ENCODE results near the gene SAYSD1.

Gene SAYSD1

GRCh38 chr6:39095578-39095977 is 19.4 kb downstream of the SAYSD1 start:
- H3K27me3 Mint-ChIP-seq, result peaks cover 14% of the 10 kb centered on the region
- no peak overlapping the region for H3K4me3 Mint-ChIP-seq
- CTCF ChIA-PET, result no interaction called here
- H3K4me1 Mint-ChIP-seq, result peaks cover 4% of the 10 kb centered on the region
- H3K36me3 Mint-ChIP-seq, result no peaks in the 10 kb centered on the region
- H3K27ac Mint-ChIP-seq, result no peak overlapping the region
- no peak for DNase-seq
- H3K9me3 Mint-ChIP-seq, result no peaks in the 10 kb centered on the region

DNA sequence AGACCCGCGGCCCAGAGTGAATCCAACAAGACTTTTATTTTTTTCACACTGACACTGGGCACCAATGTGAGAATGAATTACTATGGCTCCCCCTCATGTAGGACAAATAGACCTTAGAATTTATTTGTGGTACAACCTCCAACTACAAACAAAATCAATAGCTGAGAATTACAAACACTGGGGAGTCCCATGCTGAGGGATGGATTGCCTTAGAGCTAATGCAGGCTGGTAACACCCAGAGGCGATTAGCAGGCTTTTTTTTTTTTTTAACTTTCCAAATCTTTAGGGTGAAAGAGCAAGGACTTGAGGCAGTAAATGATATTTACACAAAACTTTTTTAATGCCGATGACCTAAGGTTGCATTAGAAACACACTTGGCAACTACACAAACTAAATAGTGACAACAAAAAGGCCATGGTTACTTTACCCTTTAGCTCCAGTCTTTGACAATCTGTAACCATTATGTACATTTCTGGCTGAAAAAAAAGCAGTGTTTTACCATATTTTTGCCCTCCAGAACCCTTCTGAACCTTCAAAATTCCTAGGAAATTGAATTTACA is 21.8 kb downstream of the SAYSD1 start:
- H3K4me1 Mint-ChIP-seq, result no peaks in the 10 kb centered on the region
- DNase-seq, result no peak

GRCh38 chr6:39092124-39092523 is 22.9 kb downstream of the SAYSD1 start:
- Mint-ChIP-seq H3K27me3 (peaks cover 41% of the 10 kb centered on the region), H3K27ac (no peak overlapping the region), H3K9me3 (no peaks in the 10 kb centered on the region), H3K4me3 (no peak overlapping the region), H3K4me1 (no peaks in the 10 kb centered on the region), H3K36me3 (no peaks in the 10 kb centered on the region)
- DNase-seq, result no peak
- CTCF ChIA-PET, result interaction anchor here (1.0 to 1.7 kb wide), 3 partner anchors 10 to 219 kb away, joined by 3 to 5 read pairs (median 5); no protein-coding TSS in a partner anchor

More for the DNA sequence above, 21.8 kb downstream of the SAYSD1 start:
- H3K4me3 Mint-ChIP-seq, result no peak overlapping the region
- H3K9me3 Mint-ChIP-seq, result no peaks in the 10 kb centered on the region
- CTCF ChIA-PET, result interaction anchor here (1.1 to 1.7 kb wide), 2 partner anchors 9 kb away, joined by 3 to 5 read pairs; no protein-coding TSS in a partner anchor
- H3K27ac Mint-ChIP-seq, result no peak overlapping the region
- H3K36me3 Mint-ChIP-seq, result no peaks in the 10 kb centered on the region
- H3K27me3 Mint-ChIP-seq, result peaks cover 33% of the 10 kb centered on the region

GRCh38 chr6:39091220-39091619 is 23.8 kb downstream of the SAYSD1 start:
- CTCF ChIA-PET, result interaction anchor here (1.0 to 1.2 kb wide), 3 partner anchors 44 to 218 kb away, joined by 3 to 5 read pairs (median 4); no protein-coding TSS in a partner anchor
- Mint-ChIP-seq H3K27ac (no peak overlapping the region), H3K4me3 (no peak overlapping the region), H3K36me3 (no peaks in the 10 kb centered on the region), H3K9me3 (no peaks in the 10 kb centered on the region), H3K4me1 (no peaks in the 10 kb centered on the region), H3K27me3 (peaks cover 50% of the 10 kb centered on the region)
- DNase-seq, result no peak

GRCh38 chr6:39090036-39090435 is 24.9 kb downstream of the SAYSD1 start:
- H3K27me3 Mint-ChIP-seq, result peaks cover 60% of the 10 kb centered on the region
- CTCF ChIA-PET, result interaction anchor here (1.0 kb wide), 1 partner anchor 217 kb away, joined by 4 read pairs; no protein-coding TSS in a partner anchor
- DNase-seq, result no peak
- no peak overlapping the region for H3K27ac Mint-ChIP-seq
- no peaks in the 10 kb centered on the region for H3K4me1 Mint-ChIP-seq
- no peaks in the 10 kb centered on the region for H3K36me3 Mint-ChIP-seq
- H3K4me3 Mint-ChIP-seq, result no peak overlapping the region
- H3K9me3 Mint-ChIP-seq, result no peaks in the 10 kb centered on the region

DNA sequence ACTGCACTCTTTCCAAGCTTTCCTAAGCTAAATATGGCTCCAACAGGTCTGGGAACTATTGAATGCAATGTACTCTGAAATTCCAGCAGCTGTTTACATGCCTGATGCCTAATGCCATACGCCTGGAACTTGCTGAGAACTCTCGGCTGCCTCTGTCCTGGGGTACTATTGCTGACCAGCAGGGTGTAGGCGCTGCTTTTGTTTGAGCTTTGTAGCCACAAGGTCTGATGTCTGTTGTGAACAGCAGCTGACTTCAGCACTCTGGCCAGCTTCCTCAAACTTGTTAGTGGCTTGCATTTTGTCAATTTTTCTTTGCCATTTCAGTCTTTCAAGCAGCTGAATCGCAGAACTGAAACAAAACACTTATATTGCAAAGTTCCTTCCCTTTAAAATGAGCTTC is 26.7 kb downstream of the SAYSD1 start:
- no peak overlapping the region for H3K27ac Mint-ChIP-seq
- H3K9me3 Mint-ChIP-seq, result no peaks in the 10 kb centered on the region
- H3K4me3 Mint-ChIP-seq, result no peak overlapping the region
- H3K4me1 Mint-ChIP-seq, result no peaks in the 10 kb centered on the region
- no peaks in the 10 kb centered on the region for H3K36me3 Mint-ChIP-seq
- peak; percentile 42 for DNase-seq
- peaks cover 69% of the 10 kb centered on the region for H3K27me3 Mint-ChIP-seq
- CTCF ChIA-PET, result interaction anchor here (0.9 to 3.1 kb wide), 13 partner anchors 10 to 222 kb away, joined by 3 to 17 read pairs (median 4); no protein-coding TSS in a partner anchor

DNA sequence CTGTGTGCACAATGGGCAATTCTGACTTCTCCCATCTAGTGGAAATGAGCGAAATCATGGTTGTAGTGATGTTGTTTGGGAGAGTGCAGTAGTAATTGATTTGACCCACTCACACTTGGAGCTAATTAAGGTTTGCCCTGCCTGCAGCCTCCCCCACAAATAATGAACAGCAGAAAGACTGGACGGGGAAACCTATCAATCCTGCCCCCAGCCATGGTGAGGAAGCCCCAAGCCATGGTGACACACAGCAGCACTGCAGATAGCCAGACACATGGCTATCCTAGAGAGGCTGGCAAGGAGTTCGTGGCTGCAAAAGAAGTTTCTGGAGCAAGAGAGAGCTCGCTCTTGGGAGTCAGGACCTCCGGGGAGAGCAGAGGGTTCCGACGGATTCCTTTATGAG is 27.8 kb downstream of the SAYSD1 start:
- Mint-ChIP-seq H3K36me3 (no peaks in the 10 kb centered on the region), H3K4me3 (no peak overlapping the region), H3K4me1 (no peaks in the 10 kb centered on the region), H3K27me3 (peaks cover 68% of the 10 kb centered on the region), H3K27ac (no peak overlapping the region), H3K9me3 (no peaks in the 10 kb centered on the region)
- CTCF ChIA-PET, result interaction anchor here (1.5 to 3.1 kb wide), 3 partner anchors 22 to 215 kb away, joined by 3 to 17 read pairs (median 6); no protein-coding TSS in a partner anchor
- no peak for DNase-seq

GRCh38 chr6:39086711-39087110 is 28.3 kb downstream of the SAYSD1 start:
- DNase-seq, result no peak
- H3K27me3 Mint-ChIP-seq, result peaks cover 66% of the 10 kb centered on the region
- CTCF ChIA-PET, result interaction anchor here (1.5 to 3.1 kb wide), 2 partner anchors 23 to 79 kb away, joined by 3 to 17 read pairs; no protein-coding TSS in a partner anchor
- H3K9me3 Mint-ChIP-seq, result no peaks in the 10 kb centered on the region
- no peaks in the 10 kb centered on the region for H3K4me1 Mint-ChIP-seq
- no peak overlapping the region for H3K27ac Mint-ChIP-seq
- H3K36me3 Mint-ChIP-seq, result no peaks in the 10 kb centered on the region
- H3K4me3 Mint-ChIP-seq, result no peak overlapping the region

- H3K27me3 Mint-ChIP-seq, result peaks cover 66% of the 10 kb centered on the region
- CTCF ChIA-PET, result interaction anchor here (1.5 to 3.1 kb wide), 2 partner anchors 23 to 80 kb away, joined by 3 to 17 read pairs; no protein-coding TSS in a partner anchor
- H3K27ac Mint-ChIP-seq, result no peak overlapping the region
- no peak for DNase-seq
- H3K4me3 Mint-ChIP-seq, result no peak overlapping the region
- no peaks in the 10 kb centered on the region for H3K36me3 Mint-ChIP-seq
- no peaks in the 10 kb centered on the region for H3K9me3 Mint-ChIP-seq
- no peaks in the 10 kb centered on the region for H3K4me1 Mint-ChIP-seq
Observed at GRCh38 chr6:39086294-39086693, 28.7 kb downstream of the SAYSD1 start.

DNA sequence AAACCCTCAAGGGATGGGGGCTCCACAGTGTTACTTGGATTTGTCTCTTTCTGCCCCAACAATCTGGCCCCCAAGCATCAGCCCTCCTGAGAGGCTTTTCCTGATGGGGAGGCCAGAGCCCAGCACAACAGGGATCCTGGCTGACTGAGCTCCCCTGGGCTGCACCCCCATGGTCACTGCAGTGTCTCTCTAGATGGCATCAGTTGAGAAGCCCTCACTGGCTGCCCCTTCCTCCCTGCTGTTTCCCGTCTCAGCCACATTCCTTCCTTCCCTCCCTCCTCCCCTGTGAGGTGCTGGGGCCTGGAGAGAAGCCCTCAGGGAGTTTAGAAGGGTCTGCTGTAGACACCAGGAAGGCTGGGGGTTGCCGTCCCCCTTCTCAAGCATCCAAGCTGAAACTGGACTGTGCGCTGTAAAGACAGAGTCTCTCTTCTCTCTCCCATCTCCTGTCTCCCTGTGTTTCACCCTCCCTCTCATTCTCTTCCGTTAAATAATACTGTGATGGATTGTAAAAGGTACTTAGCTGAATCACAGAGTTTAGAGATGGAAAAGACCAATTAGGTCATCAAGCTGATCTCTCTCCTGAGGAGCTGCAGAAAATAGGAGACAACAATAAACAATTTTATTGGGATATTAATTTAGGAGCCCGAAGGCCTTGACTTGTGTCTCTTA is 29.7 kb downstream of the SAYSD1 start:
- Mint-ChIP-seq H3K9me3 (no peaks in the 10 kb centered on the region), H3K27me3 (peaks cover 59% of the 10 kb centered on the region), H3K27ac (no peak overlapping the region), H3K4me1 (no peaks in the 10 kb centered on the region), H3K36me3 (no peaks in the 10 kb centered on the region), H3K4me3 (no peak overlapping the region)
- CTCF ChIA-PET, result no interaction called here
- no peak for DNase-seq

- CTCF ChIA-PET, result interaction anchor here (1.0 to 1.4 kb wide), 3 partner anchors 9 to 88 kb away, joined by 3 read pairs; no protein-coding TSS in a partner anchor
- H3K9me3 Mint-ChIP-seq, result no peaks in the 10 kb centered on the region
- H3K36me3 Mint-ChIP-seq, result no peaks in the 10 kb centered on the region
- H3K27me3 Mint-ChIP-seq, result peaks cover 53% of the 10 kb centered on the region
- no peak for DNase-seq
- no peaks in the 10 kb centered on the region for H3K4me1 Mint-ChIP-seq
- H3K27ac Mint-ChIP-seq, result no peak overlapping the region
- no peak overlapping the region for H3K4me3 Mint-ChIP-seq
Observed at GRCh38 chr6:39084506-39084905, 30.5 kb downstream of the SAYSD1 start.

GRCh38 chr6:39083231-39083634 is 31.8 kb downstream of the SAYSD1 start:
- CTCF ChIA-PET, result interaction anchor here (1.9 kb wide), 1 partner anchor 227 kb away, joined by 4 read pairs; no protein-coding TSS in a partner anchor
- DNase-seq, result no peak
- no peak overlapping the region for H3K27ac Mint-ChIP-seq
- H3K4me3 Mint-ChIP-seq, result no peak overlapping the region
- H3K36me3 Mint-ChIP-seq, result no peaks in the 10 kb centered on the region
- H3K27me3 Mint-ChIP-seq, result peaks cover 42% of the 10 kb centered on the region
- H3K9me3 Mint-ChIP-seq, result no peaks in the 10 kb centered on the region
- no peaks in the 10 kb centered on the region for H3K4me1 Mint-ChIP-seq

- no peaks in the 10 kb centered on the region for H3K36me3 Mint-ChIP-seq
- H3K4me1 Mint-ChIP-seq, result no peaks in the 10 kb centered on the region
- H3K4me3 Mint-ChIP-seq, result no peak overlapping the region
- no peaks in the 10 kb centered on the region for H3K9me3 Mint-ChIP-seq
- no peak for DNase-seq
- H3K27me3 Mint-ChIP-seq, result peaks cover 36% of the 10 kb centered on the region
- no peak overlapping the region for H3K27ac Mint-ChIP-seq
- CTCF ChIA-PET, result interaction anchor here (1.9 kb wide), 1 partner anchor 228 kb away, joined by 4 read pairs; no protein-coding TSS in a partner anchor
Observed at GRCh38 chr6:39082310-39082709, 32.7 kb downstream of the SAYSD1 start.

DNA sequence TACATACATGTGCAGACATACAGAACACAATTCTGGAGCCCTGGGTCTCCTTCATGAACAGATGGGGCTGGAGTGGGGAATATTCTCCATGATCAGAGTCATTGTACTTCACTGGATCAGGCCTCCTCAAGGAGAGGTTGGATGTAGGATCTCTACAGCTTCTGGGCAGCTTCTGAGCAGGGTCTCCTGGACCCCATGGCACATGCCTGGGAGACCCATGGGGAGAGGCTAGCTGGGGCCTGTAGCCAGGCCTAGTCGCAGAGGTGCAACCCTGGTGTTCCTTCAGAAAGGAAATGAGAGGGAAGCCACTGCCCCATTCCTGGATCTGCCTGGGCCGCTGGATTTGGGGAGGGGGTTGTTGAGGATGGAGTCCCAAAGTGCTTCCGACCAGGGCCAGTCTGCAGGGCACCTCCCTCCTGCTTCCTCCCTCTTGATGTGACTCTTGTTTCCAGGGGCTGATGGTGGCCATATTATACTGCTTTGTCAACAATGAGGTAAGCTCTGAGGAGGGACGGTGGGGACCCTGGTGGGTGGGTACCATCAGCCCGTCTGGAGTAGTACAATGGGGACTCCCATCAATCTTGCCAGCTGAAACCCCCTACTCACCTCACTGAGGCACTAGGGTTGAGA is 34.6 kb downstream of the SAYSD1 start:
- Mint-ChIP-seq H3K4me1 (no peaks in the 10 kb centered on the region), H3K27me3 (peaks cover 19% of the 10 kb centered on the region), H3K27ac (no peak overlapping the region), H3K4me3 (no peak overlapping the region), H3K36me3 (no peaks in the 10 kb centered on the region), H3K9me3 (no peaks in the 10 kb centered on the region)
- CTCF ChIA-PET, result no interaction called here
- no peak for DNase-seq
